ENCODE data around the gene TRNAU1AP.
A peak's percentile ranks its signal among the peaks of the same experiment; 100 is the strongest.
"Not testable (repeated sequence)": the region's sequence is repeated elsewhere in the genome, so short reads cannot be mapped to it uniquely, and the experiment has no call there.

TRNAU1AP gene

GRCh38 chr1:28566931-28567330, 14.0 kb downstream of the TRNAU1AP start:
- DNase-seq (ENCODE audit: low spot score in 2 of 2) (no peak), ATAC-seq (replicated peaks; ENCODE audit: extremely low read depth, poor library complexity, severe bottlenecking) (no peak)
- Mint-ChIP-seq H3K4me1 (no peaks in the 10 kb centered on the region), H3K27ac (ENCODE audit: low read depth) (no peak overlapping the region), H3K36me3 (ENCODE audit: insufficient read depth) (peaks cover 70% of the 10 kb centered on the region), H3K4me3 (no peak overlapping the region), H3K9me3 (no peaks in the 10 kb centered on the region), H3K27me3 (no peaks in the 10 kb centered on the region)

DNA sequence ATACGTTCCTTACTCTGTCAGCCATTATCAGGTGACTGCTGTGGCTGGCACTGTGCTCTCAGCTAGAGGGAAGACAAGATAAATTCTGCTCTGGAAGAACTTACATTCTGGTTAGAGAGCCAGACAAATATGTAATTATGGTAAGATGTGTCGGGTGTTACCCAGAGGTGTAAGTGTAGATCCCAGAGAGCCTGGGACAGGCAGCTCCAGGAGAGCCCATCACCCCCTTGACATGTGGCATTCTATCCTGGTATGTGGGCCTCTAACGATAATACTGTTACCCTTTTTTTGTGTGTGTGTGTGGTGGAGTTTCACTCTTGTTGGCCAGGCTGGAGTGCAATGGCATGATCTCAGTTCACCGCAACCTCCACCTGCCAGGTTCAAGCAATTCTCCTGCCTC, 19.0 kb downstream of the TRNAU1AP start:
- Mint-ChIP-seq H3K9me3 (no peaks in the 10 kb centered on the region), H3K27ac (ENCODE audit: low read depth) (no peak overlapping the region), H3K4me3 (no peak overlapping the region), H3K27me3 (no peaks in the 10 kb centered on the region), H3K36me3 (ENCODE audit: insufficient read depth) (peaks cover 68% of the 10 kb centered on the region), H3K4me1 (no peaks in the 10 kb centered on the region)
- ATAC-seq (replicated peaks; ENCODE audit: extremely low read depth, poor library complexity, severe bottlenecking) (no peak), DNase-seq (ENCODE audit: low spot score in 2 of 2) (no peak)

DNA sequence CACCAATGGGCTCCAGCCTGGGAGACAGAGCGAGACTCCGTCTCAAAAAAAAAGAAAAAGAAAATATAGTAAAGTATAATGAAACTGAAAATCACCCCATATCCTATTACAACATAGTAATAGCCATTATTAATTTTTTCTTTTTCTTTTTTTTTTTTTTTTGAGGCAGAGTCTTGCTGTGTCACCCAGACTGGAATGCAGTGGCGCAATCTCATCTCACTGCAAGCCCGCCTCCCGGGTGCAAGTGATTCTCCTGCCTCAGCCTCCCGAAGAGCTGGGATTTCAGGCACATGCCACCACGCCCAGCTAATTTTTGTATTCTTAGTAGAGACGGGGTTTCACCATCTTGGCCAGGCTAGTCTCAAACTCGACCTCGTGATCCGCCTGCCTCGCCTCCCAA, 20.0 kb downstream of the TRNAU1AP start:
- H3K27ac Mint-ChIP-seq (ENCODE audit: low read depth); DNase-seq (ENCODE audit: low spot score in 2 of 2); H3K4me3 Mint-ChIP-seq; H3K27me3 Mint-ChIP-seq; H3K4me1 Mint-ChIP-seq; H3K9me3 Mint-ChIP-seq; ATAC-seq (replicated peaks; ENCODE audit: extremely low read depth, poor library complexity, severe bottlenecking): not testable (repeated sequence)
- peaks cover 72% of the 10 kb centered on the region for H3K36me3 Mint-ChIP-seq (ENCODE audit: insufficient read depth)

DNA sequence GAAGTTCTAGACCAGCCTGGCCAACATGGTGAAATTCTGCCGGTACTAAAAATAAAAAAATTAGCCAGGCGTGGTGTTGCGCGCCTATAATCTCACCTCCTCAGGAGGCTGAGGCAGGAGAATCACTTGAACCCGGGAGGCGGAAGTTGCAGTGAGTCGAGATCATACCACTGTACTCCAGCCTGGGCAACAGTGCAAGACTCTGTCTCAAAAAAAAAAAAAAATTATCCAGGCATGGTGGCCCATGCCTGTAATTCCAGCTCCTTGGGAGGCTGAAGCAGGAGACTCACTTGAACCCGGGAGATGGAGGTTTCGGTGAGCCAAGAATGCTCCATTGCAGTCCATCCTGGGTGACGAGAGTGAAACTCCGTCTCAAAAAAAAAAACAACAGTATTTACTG, 20.7 kb downstream of the TRNAU1AP start:
- Mint-ChIP-seq H3K4me3 (no peak overlapping the region), H3K36me3 (ENCODE audit: insufficient read depth) (peaks cover 71% of the 10 kb centered on the region), H3K4me1 (peaks cover 8% of the 10 kb centered on the region), H3K9me3 (no peaks in the 10 kb centered on the region), H3K27me3 (no peaks in the 10 kb centered on the region), H3K27ac (ENCODE audit: low read depth) (no peak overlapping the region)
- DNase-seq (ENCODE audit: low spot score in 2 of 2) = no peak
- no peak for ATAC-seq (replicated peaks; ENCODE audit: extremely low read depth, poor library complexity, severe bottlenecking)

- DNase-seq (ENCODE audit: low spot score in 2 of 2) = no peak
- Mint-ChIP-seq H3K4me1 (peaks cover 32% of the 10 kb centered on the region), H3K36me3 (ENCODE audit: insufficient read depth) (peaks cover 81% of the 10 kb centered on the region), H3K27me3 (no peaks in the 10 kb centered on the region), H3K4me3 (no peak overlapping the region), H3K27ac (ENCODE audit: low read depth) (no peak overlapping the region), H3K9me3 (no peaks in the 10 kb centered on the region)
- no peak for ATAC-seq (replicated peaks; ENCODE audit: extremely low read depth, poor library complexity, severe bottlenecking)
Measured at GRCh38 chr1:28577052-28577678, 24.3 kb downstream of the TRNAU1AP start.

DNA sequence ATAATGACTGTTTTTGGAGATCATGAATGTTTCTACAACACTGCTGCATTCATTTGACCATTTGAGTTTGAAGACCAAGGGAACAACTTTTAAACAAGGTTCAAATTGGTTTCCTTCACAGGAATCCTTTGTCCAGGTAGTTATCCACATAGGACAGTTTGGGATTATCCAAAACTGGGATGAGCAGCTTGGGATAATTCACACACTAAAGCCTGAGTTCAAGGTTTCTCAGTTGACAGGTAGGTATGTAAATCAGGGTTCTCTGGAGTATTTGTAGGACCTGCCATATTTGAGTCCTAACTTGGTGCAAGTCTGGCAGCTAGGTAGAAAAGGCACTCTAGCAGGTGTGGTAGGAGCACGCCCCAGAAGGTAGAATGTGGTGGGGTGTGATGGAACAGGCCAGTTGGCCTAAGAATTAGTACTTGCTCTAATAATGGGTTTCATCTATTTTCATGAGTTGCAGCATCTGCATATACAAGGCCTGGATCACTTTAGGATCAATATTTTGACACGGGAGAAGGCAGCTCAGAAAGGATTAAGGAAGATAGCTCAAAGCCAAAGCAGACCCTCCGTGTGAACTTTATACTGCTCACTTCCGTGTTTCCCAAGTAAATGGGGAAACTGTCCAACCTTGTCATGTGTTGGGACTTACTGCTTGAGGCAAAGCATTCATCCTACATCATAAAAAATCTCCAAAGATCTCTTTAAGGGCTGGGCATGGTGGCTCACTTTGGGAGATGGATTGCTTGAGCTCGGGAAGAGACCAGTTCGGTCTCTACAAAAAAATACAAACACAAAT, 25.1 kb downstream of the TRNAU1AP start:
- Mint-ChIP-seq H3K27me3 (no peaks in the 10 kb centered on the region), H3K4me3 (no peak overlapping the region), H3K4me1 (peaks cover 38% of the 10 kb centered on the region), H3K36me3 (ENCODE audit: insufficient read depth) (peaks cover 78% of the 10 kb centered on the region), H3K27ac (ENCODE audit: low read depth) (peak overlapping the region; percentile 64), H3K9me3 (no peaks in the 10 kb centered on the region)
- no peak for DNase-seq (ENCODE audit: low spot score in 2 of 2)
- ATAC-seq (replicated peaks; ENCODE audit: extremely low read depth, poor library complexity, severe bottlenecking) = no peak

DNA sequence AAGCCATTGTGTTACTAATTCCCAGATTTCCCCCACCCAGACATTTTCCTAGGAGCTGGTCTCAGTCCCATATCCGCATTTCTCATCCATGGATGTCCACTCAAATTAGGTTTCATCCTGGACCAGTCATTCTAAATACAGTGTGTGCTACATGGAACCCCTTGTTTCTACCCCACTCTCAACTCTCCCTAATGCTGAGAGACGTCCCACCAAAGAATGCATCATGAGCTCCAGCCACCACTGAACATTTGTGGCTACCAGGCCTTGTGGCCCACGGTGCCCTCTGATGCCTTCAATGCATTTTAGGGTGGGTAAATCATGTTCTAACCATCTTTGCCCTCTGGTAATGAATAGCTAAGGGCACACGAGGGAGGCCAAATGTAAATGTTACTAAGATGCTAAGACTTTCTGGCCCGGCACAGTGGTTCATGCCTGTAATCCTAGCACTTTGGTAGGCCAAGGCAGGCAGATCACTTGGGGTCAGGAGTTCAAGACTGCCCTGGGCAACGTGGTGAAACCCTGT, 25.9 kb downstream of the TRNAU1AP start:
- Mint-ChIP-seq H3K27me3 (no peaks in the 10 kb centered on the region), H3K27ac (ENCODE audit: low read depth) (no peak overlapping the region), H3K4me3 (peak overlapping the region; percentile 94), H3K36me3 (ENCODE audit: insufficient read depth) (peaks cover 73% of the 10 kb centered on the region), H3K4me1 (peaks cover 42% of the 10 kb centered on the region), H3K9me3 (no peaks in the 10 kb centered on the region)
- ATAC-seq (replicated peaks; ENCODE audit: extremely low read depth, poor library complexity, severe bottlenecking) (no peak), DNase-seq (ENCODE audit: low spot score in 2 of 2) (no peak)

GRCh38 chr1:28579401-28579800, 26.5 kb downstream of the TRNAU1AP start:
- Mint-ChIP-seq H3K27ac (ENCODE audit: low read depth) (peak overlapping the region; percentile 89), H3K27me3 (no peaks in the 10 kb centered on the region), H3K4me3 (peak overlapping the region; percentile 94), H3K9me3 (no peaks in the 10 kb centered on the region), H3K36me3 (ENCODE audit: insufficient read depth) (peaks cover 69% of the 10 kb centered on the region), H3K4me1 (peaks cover 42% of the 10 kb centered on the region)
- DNase-seq (ENCODE audit: low spot score in 2 of 2) (no peak), ATAC-seq (replicated peaks; ENCODE audit: extremely low read depth, poor library complexity, severe bottlenecking) (no peak)

GRCh38 chr1:28580722-28581530, 28.0 kb downstream of the TRNAU1AP start:
- ATAC-seq (replicated peaks; ENCODE audit: extremely low read depth, poor library complexity, severe bottlenecking) (peak; percentile 66), DNase-seq (ENCODE audit: low spot score in 2 of 2) (peak; percentile 34 to 52)
- peaks cover 42% of the 10 kb centered on the region for H3K4me1 Mint-ChIP-seq
- H3K9me3 Mint-ChIP-seq = no peaks in the 10 kb centered on the region
- peaks cover 58% of the 10 kb centered on the region for H3K36me3 Mint-ChIP-seq (ENCODE audit: insufficient read depth)
- peak overlapping the region; percentile 94 for H3K4me3 Mint-ChIP-seq
- H3K27ac Mint-ChIP-seq (ENCODE audit: low read depth) = peak overlapping the region; percentile 89
- no peaks in the 10 kb centered on the region for H3K27me3 Mint-ChIP-seq

DNA sequence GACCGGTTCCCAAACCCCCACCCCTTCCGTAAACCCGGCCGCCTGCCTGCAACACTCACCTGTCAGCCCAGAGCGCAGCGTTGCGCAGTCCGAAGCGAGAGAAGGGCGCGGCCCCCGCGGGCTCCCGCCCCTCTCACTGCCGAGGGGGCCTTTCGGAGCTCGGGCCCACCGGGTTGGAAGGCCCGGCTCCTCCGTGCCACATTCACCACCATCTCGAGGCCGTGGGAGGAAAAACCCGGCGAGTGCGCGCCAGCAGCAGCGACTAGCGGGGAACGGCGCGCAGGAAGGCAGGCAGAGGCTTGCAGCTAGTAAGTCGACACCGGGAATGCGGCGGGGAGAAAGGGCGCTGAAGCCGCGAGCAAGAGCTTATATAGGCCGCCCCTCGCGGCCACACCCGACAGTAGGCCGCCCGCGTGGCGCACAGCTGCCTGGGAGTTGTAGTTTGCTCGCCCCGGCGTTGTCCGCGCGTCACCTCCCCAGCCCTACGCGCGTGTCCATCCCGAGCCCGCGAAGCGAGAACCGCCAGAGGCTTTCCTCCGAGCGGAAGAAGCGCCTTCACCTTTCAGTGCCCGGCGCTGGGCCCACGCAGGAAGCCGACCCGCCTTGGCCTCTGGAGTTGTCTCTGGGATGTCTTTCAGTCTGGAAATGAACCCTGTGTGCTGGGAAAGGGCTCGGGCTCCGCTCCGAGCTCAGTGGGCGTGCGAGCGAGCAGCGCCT, 28.8 kb downstream of the TRNAU1AP start:
- peaks cover 52% of the 10 kb centered on the region for H3K36me3 Mint-ChIP-seq (ENCODE audit: insufficient read depth)
- DNase-seq (ENCODE audit: low spot score in 2 of 2) = peak; percentile 87 to 89
- no peaks in the 10 kb centered on the region for H3K27me3 Mint-ChIP-seq
- H3K4me3 Mint-ChIP-seq = peak overlapping the region; percentile 94
- peaks cover 42% of the 10 kb centered on the region for H3K4me1 Mint-ChIP-seq
- ATAC-seq (replicated peaks; ENCODE audit: extremely low read depth, poor library complexity, severe bottlenecking) = peak; percentile 86
- H3K9me3 Mint-ChIP-seq = no peaks in the 10 kb centered on the region
- H3K27ac Mint-ChIP-seq (ENCODE audit: low read depth) = peak overlapping the region; percentile 89

DNA sequence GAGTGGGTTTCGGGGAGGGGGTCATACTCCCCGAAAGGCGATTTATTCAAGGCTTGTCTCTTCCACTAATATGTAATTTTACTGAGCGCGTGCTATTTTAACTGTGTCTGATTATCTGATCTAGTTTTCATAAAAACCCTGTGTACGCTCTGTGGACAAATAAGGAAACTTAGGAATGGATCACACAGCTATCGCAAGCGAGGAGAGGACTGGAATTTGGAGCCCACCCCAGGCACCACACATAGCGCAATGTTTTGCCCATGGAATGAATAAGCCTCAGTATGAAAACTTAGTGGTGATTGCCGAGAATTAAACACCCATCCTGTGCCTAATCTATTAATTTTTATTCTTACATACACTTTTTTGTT, 29.3 kb downstream of the TRNAU1AP start:
- H3K4me3 Mint-ChIP-seq = peak overlapping the region; percentile 94
- peaks cover 42% of the 10 kb centered on the region for H3K4me1 Mint-ChIP-seq
- H3K9me3 Mint-ChIP-seq = no peaks in the 10 kb centered on the region
- no peaks in the 10 kb centered on the region for H3K27me3 Mint-ChIP-seq
- H3K27ac Mint-ChIP-seq (ENCODE audit: low read depth) = peak overlapping the region; percentile 89
- peak; percentile 4 for ATAC-seq (replicated peaks; ENCODE audit: extremely low read depth, poor library complexity, severe bottlenecking)
- no peak for DNase-seq (ENCODE audit: low spot score in 2 of 2)
- peaks cover 51% of the 10 kb centered on the region for H3K36me3 Mint-ChIP-seq (ENCODE audit: insufficient read depth)
